Measurements from ENCODE around the gene SAMM50. TPM values are rescaled to one million over a fixed set of nuclear protein-coding genes. Genes with fewer than 3 reads are reported as not detected.

Gene SAMM50
- total and polyA plus RNA-seq, 4 donors: 39.3 to 70.1 (median 53.3) TPM

GRCh38 chr22:43956805-43957463 is 1.7 kb downstream of the SAMM50 start:
- DNase-seq (ENCODE audit: low read depth in 4 of 6, low spot score in 6 of 6): no peak
- WGBS (ENCODE audit: insufficient coverage): 92% methylated on average over 7 of the region's 9 CpGs
- Histone ChIP-seq H3K27ac (ENCODE audit: low read depth, low read length) (no peak overlapping the region), H3K4me1 (ENCODE audit: control insufficient read depth, insufficient read depth, low read length) (peaks cover 11% of the 10 kb centered on the region), H3K9me3 (ENCODE audit: control insufficient read depth, insufficient read depth, low read length) (no peaks in the 10 kb centered on the region), H3K4me3 (ENCODE audit: low read depth, low read length) (no peak overlapping the region), H3K36me3 (ENCODE audit: control insufficient read depth, insufficient read depth, low read length) (peaks cover 2% of the 10 kb centered on the region), H3K27me3 (ENCODE audit: control insufficient read depth, insufficient read depth, low read length) (no peaks in the 10 kb centered on the region)

DNA sequence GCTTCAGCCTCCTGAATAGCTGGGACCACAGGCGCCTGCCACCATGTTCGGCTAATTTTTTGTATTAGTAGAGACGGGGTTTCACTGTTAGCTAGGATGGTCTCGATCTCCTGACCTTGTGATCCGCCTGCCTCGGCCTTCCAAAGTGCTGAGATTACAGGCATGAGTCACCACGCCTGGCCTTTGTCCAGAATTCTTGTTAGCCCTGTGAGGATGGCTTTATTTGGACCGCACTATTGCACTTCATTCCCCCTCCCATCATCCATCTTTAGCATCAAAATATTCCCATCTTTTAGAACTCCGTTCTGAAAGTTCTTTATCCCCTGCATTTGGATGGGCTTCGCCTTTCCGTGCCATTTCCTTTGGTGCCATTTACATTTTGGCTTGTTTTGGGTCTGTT is 2.6 kb downstream of the SAMM50 start:
- Histone ChIP-seq H3K27me3 (ENCODE audit: control insufficient read depth, insufficient read depth, low read length) (no peaks in the 10 kb centered on the region), H3K36me3 (ENCODE audit: control insufficient read depth, insufficient read depth, low read length) (no peaks in the 10 kb centered on the region), H3K9me3 (ENCODE audit: control insufficient read depth, insufficient read depth, low read length) (no peaks in the 10 kb centered on the region), H3K27ac (ENCODE audit: low read depth, low read length) (no peak overlapping the region), H3K4me1 (ENCODE audit: control insufficient read depth, insufficient read depth, low read length) (peaks cover 11% of the 10 kb centered on the region), H3K4me3 (ENCODE audit: low read depth, low read length) (no peak overlapping the region)
- 89% methylated on average over 8 of the region's 11 CpGs for WGBS (ENCODE audit: insufficient coverage)
- no peak for DNase-seq (ENCODE audit: low read depth in 4 of 6, low spot score in 6 of 6)

DNA sequence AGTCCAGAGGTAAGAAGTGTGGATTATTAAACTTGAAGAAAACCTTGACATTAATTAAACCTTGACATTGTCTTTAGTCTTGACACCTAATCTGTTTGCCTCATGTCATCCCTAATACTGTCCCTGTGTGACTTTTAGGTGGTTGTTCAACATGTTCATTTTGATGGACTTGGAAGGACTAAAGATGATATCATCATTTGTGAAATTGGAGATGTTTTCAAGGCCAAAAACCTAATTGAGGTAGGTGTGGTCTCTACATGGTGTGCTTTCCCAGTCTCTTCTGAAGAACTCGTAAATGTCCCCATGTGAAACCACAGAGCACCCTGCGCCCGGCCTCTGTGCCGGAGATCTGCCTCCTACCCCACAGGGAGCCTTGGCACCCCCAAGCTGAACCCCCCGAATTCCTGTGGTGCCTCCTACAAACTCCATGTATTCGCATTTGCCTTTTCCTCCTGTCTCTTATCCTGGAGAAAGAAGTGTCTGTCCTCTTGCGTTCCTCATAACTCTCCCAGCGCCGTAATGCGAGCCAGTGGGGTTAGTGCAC is 9.1 kb downstream of the SAMM50 start:
- 98% methylated on average over 10 of the region's 10 CpGs for WGBS (ENCODE audit: insufficient coverage)
- no peak overlapping the region for H3K4me3 ChIP-seq (ENCODE audit: low read depth, low read length)
- no peaks in the 10 kb centered on the region for H3K9me3 ChIP-seq (ENCODE audit: control insufficient read depth, insufficient read depth, low read length)
- H3K27ac ChIP-seq (ENCODE audit: low read depth, low read length): no peak overlapping the region
- H3K27me3 ChIP-seq (ENCODE audit: control insufficient read depth, insufficient read depth, low read length): no peaks in the 10 kb centered on the region
- no peak for DNase-seq (ENCODE audit: low read depth in 4 of 6, low spot score in 6 of 6)
- H3K36me3 ChIP-seq (ENCODE audit: control insufficient read depth, insufficient read depth, low read length): peaks cover 41% of the 10 kb centered on the region
- H3K4me1 ChIP-seq (ENCODE audit: control insufficient read depth, insufficient read depth, low read length): no peaks in the 10 kb centered on the region

- DNase-seq (ENCODE audit: low read depth in 4 of 6, low spot score in 6 of 6): no peak
- Histone ChIP-seq H3K9me3 (ENCODE audit: control insufficient read depth, insufficient read depth, low read length) (no peaks in the 10 kb centered on the region), H3K27me3 (ENCODE audit: control insufficient read depth, insufficient read depth, low read length) (no peaks in the 10 kb centered on the region), H3K4me3 (ENCODE audit: low read depth, low read length) (no peak overlapping the region), H3K4me1 (ENCODE audit: control insufficient read depth, insufficient read depth, low read length) (no peaks in the 10 kb centered on the region), H3K27ac (ENCODE audit: low read depth, low read length) (no peak overlapping the region), H3K36me3 (ENCODE audit: control insufficient read depth, insufficient read depth, low read length) (peaks cover 54% of the 10 kb centered on the region)
- WGBS (ENCODE audit: insufficient coverage): 93% methylated on average over 7 of the region's 7 CpGs
Measured at GRCh38 chr22:43967069-43967468, 11.8 kb downstream of the SAMM50 start.

GRCh38 chr22:43968614-43969013 is 13.4 kb downstream of the SAMM50 start:
- H3K27ac ChIP-seq (ENCODE audit: low read depth, low read length): no peak overlapping the region
- no peaks in the 10 kb centered on the region for H3K27me3 ChIP-seq (ENCODE audit: control insufficient read depth, insufficient read depth, low read length)
- no peak for DNase-seq (ENCODE audit: low read depth in 4 of 6, low spot score in 6 of 6)
- no CpG with 5 or more reads among the region's 7 CpGs for WGBS (ENCODE audit: insufficient coverage)
- H3K4me3 ChIP-seq (ENCODE audit: low read depth, low read length): no peak overlapping the region
- H3K36me3 ChIP-seq (ENCODE audit: control insufficient read depth, insufficient read depth, low read length): peaks cover 60% of the 10 kb centered on the region
- no peaks in the 10 kb centered on the region for H3K9me3 ChIP-seq (ENCODE audit: control insufficient read depth, insufficient read depth, low read length)
- no peaks in the 10 kb centered on the region for H3K4me1 ChIP-seq (ENCODE audit: control insufficient read depth, insufficient read depth, low read length)

DNA sequence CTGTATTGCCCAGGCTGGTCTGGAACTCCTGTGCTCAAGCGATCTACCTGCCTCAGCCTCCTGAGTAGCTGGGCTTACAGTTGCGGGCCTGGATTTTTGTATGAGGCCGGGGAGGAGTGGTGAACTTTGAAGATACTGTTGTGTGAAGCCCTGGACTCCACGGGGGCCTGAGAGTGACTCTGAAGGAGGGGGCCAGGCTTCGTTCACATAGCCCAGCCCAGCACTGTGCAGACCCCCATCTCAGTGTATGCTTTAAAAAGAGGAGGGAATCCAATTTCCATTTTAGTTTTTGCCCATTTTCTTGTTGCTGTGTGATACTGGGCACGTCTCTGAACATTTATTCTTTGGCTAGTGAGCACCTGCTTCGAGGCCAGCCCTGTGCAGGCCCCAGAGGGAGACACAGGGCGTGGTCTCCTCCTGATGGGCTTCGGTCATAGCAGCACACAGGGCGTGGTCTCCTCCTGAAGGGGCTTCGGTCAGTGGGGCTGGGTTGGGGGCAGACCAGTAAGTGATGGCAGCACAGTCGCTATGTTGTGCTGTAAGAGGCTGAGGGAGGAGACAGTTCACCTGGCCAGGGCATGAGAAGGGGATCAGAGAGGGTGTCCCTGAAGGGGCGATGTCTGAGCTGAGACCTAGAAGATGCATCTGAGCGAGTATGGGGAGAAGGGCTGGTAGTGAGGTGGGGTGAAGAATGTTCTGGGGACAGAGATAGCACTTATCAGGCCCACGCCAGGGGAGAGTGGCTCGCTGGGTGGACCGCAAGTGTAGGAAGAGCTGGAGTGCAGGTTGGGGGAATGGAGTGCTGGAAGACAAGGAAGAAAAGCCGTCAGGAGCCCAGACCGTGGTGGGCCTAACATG is 14.0 kb downstream of the SAMM50 start:
- DNase-seq (ENCODE audit: low read depth in 4 of 6, low spot score in 6 of 6): no peak
- no peak overlapping the region for H3K4me3 ChIP-seq (ENCODE audit: low read depth, low read length)
- H3K27me3 ChIP-seq (ENCODE audit: control insufficient read depth, insufficient read depth, low read length): no peaks in the 10 kb centered on the region
- 90% methylated on average over 19 of the region's 19 CpGs for WGBS (ENCODE audit: insufficient coverage)
- H3K4me1 ChIP-seq (ENCODE audit: control insufficient read depth, insufficient read depth, low read length): no peaks in the 10 kb centered on the region
- no peaks in the 10 kb centered on the region for H3K9me3 ChIP-seq (ENCODE audit: control insufficient read depth, insufficient read depth, low read length)
- no peak overlapping the region for H3K27ac ChIP-seq (ENCODE audit: low read depth, low read length)
- peaks cover 62% of the 10 kb centered on the region for H3K36me3 ChIP-seq (ENCODE audit: control insufficient read depth, insufficient read depth, low read length)

DNA sequence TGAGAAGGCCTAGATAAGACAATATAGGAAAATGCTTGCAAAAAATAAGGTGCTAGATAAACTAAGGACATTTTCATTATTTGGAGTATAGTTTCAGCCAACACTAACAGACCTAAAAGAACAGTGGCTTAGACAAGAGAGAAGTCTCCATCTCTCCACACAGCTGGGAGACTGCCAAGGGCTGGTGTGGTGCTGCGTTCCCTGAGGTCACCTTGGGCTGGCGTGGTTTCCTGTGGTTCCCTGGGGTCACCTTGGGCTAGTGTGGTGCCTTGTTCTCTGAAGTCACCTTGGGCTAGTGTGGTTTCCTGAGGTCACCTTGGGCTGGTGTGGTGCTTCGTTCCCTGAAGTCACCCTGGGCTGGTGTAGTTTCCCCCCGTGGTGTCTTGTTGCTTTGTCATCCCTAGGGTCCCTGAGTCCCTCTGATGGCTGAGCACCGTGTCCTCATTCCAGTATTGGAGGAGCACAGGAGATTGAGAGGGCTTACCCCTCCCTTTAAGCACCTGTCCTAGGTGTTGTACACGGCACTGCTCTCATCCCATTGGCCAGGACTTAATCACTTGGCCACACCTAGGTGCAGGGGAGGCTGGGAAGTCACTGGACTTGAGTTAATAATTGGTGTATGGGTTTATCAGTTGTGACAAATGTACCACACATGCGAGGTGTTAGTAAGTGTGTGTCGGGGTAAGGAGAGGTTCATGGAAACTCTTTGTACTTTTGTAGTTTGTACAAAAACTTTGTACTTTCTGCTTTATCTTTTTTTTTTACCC is 14.9 kb downstream of the SAMM50 start:
- 100% methylated on average over 1 of the region's 8 CpGs for WGBS (ENCODE audit: insufficient coverage)

DNA sequence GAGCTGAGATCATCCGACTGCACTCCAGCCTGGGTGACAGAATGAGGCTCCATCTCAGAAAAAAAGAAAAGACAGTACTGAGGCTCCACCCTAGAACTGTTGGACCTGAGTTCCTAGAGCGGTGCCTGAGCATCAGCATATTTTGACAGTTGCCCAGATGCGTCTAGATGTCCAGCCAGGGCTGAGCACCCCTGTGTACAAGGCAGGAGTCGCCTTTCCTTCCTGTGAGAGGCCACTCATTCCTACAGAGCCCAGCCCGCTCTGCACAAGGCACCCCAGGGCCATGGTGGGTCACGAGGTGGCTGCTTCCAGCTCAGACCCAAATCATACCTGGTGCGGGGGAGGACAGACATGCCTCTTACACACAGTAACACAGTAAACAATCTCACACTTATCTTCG is 15.9 kb downstream of the SAMM50 start:
- H3K27me3 ChIP-seq (ENCODE audit: control insufficient read depth, insufficient read depth, low read length): no peaks in the 10 kb centered on the region
- H3K4me1 ChIP-seq (ENCODE audit: control insufficient read depth, insufficient read depth, low read length): no peaks in the 10 kb centered on the region
- H3K9me3 ChIP-seq (ENCODE audit: control insufficient read depth, insufficient read depth, low read length): no peaks in the 10 kb centered on the region
- DNase-seq (ENCODE audit: low read depth in 4 of 6, low spot score in 6 of 6): no peak
- peaks cover 66% of the 10 kb centered on the region for H3K36me3 ChIP-seq (ENCODE audit: control insufficient read depth, insufficient read depth, low read length)
- no peak overlapping the region for H3K27ac ChIP-seq (ENCODE audit: low read depth, low read length)
- WGBS (ENCODE audit: insufficient coverage): 93% methylated on average over 8 of the region's 8 CpGs
- no peak overlapping the region for H3K4me3 ChIP-seq (ENCODE audit: low read depth, low read length)

More for the DNA sequence above, 14.9 kb downstream of the SAMM50 start:
- no peak for DNase-seq (ENCODE audit: low read depth in 4 of 6, low spot score in 6 of 6)
- Histone ChIP-seq H3K4me3 (ENCODE audit: low read depth, low read length) (no peak overlapping the region), H3K27ac (ENCODE audit: low read depth, low read length) (no peak overlapping the region), H3K4me1 (ENCODE audit: control insufficient read depth, insufficient read depth, low read length) (no peaks in the 10 kb centered on the region), H3K36me3 (ENCODE audit: control insufficient read depth, insufficient read depth, low read length) (peaks cover 62% of the 10 kb centered on the region), H3K27me3 (ENCODE audit: control insufficient read depth, insufficient read depth, low read length) (no peaks in the 10 kb centered on the region), H3K9me3 (ENCODE audit: control insufficient read depth, insufficient read depth, low read length) (no peaks in the 10 kb centered on the region)

DNA sequence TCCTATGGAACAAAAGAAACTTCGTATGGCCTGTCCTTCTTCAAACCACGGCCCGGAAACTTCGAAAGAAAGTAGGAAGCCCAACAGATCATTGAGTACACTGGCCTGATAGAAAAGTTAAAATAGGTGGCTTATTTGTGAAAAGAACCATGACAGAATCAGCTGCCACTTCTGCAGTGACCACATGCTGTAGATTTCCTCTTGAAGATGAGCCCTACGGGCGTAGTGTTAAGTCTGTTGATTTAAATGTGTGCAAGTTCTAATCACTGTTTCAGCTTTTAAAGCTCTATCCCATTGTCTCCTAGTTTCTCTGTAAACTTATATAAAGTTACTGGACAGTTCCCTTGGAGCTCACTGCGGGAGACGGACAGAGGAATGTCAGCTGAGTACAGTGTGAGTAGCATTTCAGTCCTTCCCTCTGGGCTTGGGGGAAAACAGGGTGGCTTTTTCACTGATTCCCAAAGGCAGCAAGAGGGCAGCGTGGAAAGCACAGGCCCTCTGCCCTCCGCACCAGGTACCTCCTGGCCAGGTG is 17.8 kb downstream of the SAMM50 start:
- no peak overlapping the region for H3K4me3 ChIP-seq (ENCODE audit: low read depth, low read length)
- 95% methylated on average over 8 of the region's 10 CpGs for WGBS (ENCODE audit: insufficient coverage)
- no peak for DNase-seq (ENCODE audit: low read depth in 4 of 6, low spot score in 6 of 6)
- H3K9me3 ChIP-seq (ENCODE audit: control insufficient read depth, insufficient read depth, low read length): no peaks in the 10 kb centered on the region
- H3K36me3 ChIP-seq (ENCODE audit: control insufficient read depth, insufficient read depth, low read length): peaks cover 73% of the 10 kb centered on the region
- no peaks in the 10 kb centered on the region for H3K4me1 ChIP-seq (ENCODE audit: control insufficient read depth, insufficient read depth, low read length)
- no peaks in the 10 kb centered on the region for H3K27me3 ChIP-seq (ENCODE audit: control insufficient read depth, insufficient read depth, low read length)
- no peak overlapping the region for H3K27ac ChIP-seq (ENCODE audit: low read depth, low read length)
